ENCODE measurements around the gene SPRN. TPM values are rescaled to one million over a fixed set of nuclear protein-coding genes. Genes with fewer than 3 reads are reported as not detected.

SPRN gene
- polyA plus RNA-seq, 2 of the 4 experiments (the other 2 are of a cell fraction): 0.06 to 0.15 TPM

- H3K27ac ChIP-seq: no peak overlapping the region
- CTCF ChIA-PET: interaction anchor here (1.3 kb wide), 1 partner anchor 8 kb away, joined by 3 read pairs; no protein-coding TSS in a partner anchor
- no peak overlapping the region for H3K4me2 ChIP-seq
- POLR2A ChIA-PET: no interaction called here
- WGBS (ENCODE audit: missing lambda C conversion rate): 66% methylated on average over 25 of the region's 55 CpGs
- no peaks in the 10 kb centered on the region for H3K4me1 ChIP-seq
- TF ChIP-seq ELK1 (IDR thresholded peaks at IDR 0.05; ENCODE audit: low read depth, low read length) (no peak), RAD21 (conservative IDR thresholded peaks at IDR 0.05 in 1 of 2, IDR thresholded peaks at IDR 0.05 in 1 of 2) (no peak), CEBPB (IDR thresholded peaks at IDR 0.05) (no peak), TFCP2L1 (CRISPR knock-in tag; IDR thresholded peaks at IDR 0.05) (no peak), NR3C1 (IDR thresholded peaks at IDR 0.05) (no peak), HEYL (CRISPR knock-in tag; IDR thresholded peaks at IDR 0.05) (no peak), POLR2AphosphoS2 (conservative IDR thresholded peaks at IDR 0.05; ENCODE audit: low read length) (no peak), BCL3 (IDR thresholded peaks at IDR 0.05) (no peak), GATA3 (IDR thresholded peaks at IDR 0.05; ENCODE audit: borderline replicate concordance) (no peak), E2F6 (IDR thresholded peaks at IDR 0.05; ENCODE audit: borderline replicate concordance, low read depth) (no peak), CBX8 (IDR thresholded peaks at IDR 0.05) (no peak), ZFP36 (IDR thresholded peaks at IDR 0.05; ENCODE audit: borderline replicate concordance, partially characterized antibody) (no peak), RARB (CRISPR knock-in tag; IDR thresholded peaks at IDR 0.05) (no peak), CHD2 (IDR thresholded peaks at IDR 0.05; ENCODE audit: low read length, partially characterized antibody) (no peak), MAX (IDR thresholded peaks at IDR 0.05) (no peak)
- FAIRE-seq: no peak
- DNase-seq (ENCODE audit: low read depth in 1 of 2, low spot score in 1 of 2): no peak
- H3K4me3 ChIP-seq: no peak overlapping the region
- no peaks in the 10 kb centered on the region; the same call in 2 of the 3 replicates for H3K9me3 ChIP-seq
- ATAC-seq: no peak
These were observed 40.9 kb upstream of the SPRN start for GRCh38 chr10:133465191-133465949.

- no peak for ATAC-seq
- no peak for FAIRE-seq
- DNase-seq (ENCODE audit: low read depth in 1 of 2, low spot score in 1 of 2): no peak
- 36% methylated on average over 4 of the region's 12 CpGs for WGBS (ENCODE audit: missing lambda C conversion rate)
- CTCF ChIA-PET: interaction anchor here (1.1 to 1.3 kb wide), 2 partner anchors 10 to 33 kb away, joined by 3 read pairs; no protein-coding TSS in a partner anchor
- TF ChIP-seq TP53 (CRISPR knock-in tag; IDR thresholded peaks at IDR 0.05): no peak
- TF ChIP-seq CEBPB (IDR thresholded peaks at IDR 0.05): no peak
- no peak for TF ChIP-seq CBX8 (IDR thresholded peaks at IDR 0.05)
- TF ChIP-seq JUNB (IDR thresholded peaks at IDR 0.05): no peak
- Histone ChIP-seq H3K4me1 (no peaks in the 10 kb centered on the region), H3K4me3 (no peak overlapping the region), H3K9me3 (no peaks in the 10 kb centered on the region; the same call in 2 of the 3 replicates), H3K27ac (no peak overlapping the region), H3K4me2 (no peak overlapping the region)
- POLR2A ChIA-PET: no interaction called here
These were observed 40.2 kb upstream of the SPRN start for GRCh38 chr10:133464582-133465031.

- H3K27ac ChIP-seq: no peak overlapping the region
- ChIA-PET CTCF (no interaction called here), POLR2A (no interaction called here)
- no peak overlapping the region for H3K4me3 ChIP-seq
- TF ChIP-seq CHD4 (IDR thresholded peaks at IDR 0.05; ENCODE audit: borderline replicate concordance): no peak
- no peak overlapping the region for H3K4me2 ChIP-seq
- FAIRE-seq: no peak
- no peak for ATAC-seq
- H3K4me1 ChIP-seq: no peaks in the 10 kb centered on the region
- no peaks in the 10 kb centered on the region; the same call in 2 of the 3 replicates for H3K9me3 ChIP-seq
- DNase-seq (ENCODE audit: low read depth in 1 of 2, low spot score in 1 of 2): no peak
- 43% methylated on average over 10 of the region's 10 CpGs for WGBS (ENCODE audit: missing lambda C conversion rate)
These were observed 38.3 kb upstream of the SPRN start for GRCh38 chr10:133462512-133463305.
